Measurements from ENCODE around the gene MYO7A. TPM values are rescaled to one million over a fixed set of nuclear protein-coding genes. Genes with fewer than 3 reads are reported as not detected.

The MYO7A gene
- total RNA-seq, 1 donor from 2014 or later = 0.82 TPM

DNA sequence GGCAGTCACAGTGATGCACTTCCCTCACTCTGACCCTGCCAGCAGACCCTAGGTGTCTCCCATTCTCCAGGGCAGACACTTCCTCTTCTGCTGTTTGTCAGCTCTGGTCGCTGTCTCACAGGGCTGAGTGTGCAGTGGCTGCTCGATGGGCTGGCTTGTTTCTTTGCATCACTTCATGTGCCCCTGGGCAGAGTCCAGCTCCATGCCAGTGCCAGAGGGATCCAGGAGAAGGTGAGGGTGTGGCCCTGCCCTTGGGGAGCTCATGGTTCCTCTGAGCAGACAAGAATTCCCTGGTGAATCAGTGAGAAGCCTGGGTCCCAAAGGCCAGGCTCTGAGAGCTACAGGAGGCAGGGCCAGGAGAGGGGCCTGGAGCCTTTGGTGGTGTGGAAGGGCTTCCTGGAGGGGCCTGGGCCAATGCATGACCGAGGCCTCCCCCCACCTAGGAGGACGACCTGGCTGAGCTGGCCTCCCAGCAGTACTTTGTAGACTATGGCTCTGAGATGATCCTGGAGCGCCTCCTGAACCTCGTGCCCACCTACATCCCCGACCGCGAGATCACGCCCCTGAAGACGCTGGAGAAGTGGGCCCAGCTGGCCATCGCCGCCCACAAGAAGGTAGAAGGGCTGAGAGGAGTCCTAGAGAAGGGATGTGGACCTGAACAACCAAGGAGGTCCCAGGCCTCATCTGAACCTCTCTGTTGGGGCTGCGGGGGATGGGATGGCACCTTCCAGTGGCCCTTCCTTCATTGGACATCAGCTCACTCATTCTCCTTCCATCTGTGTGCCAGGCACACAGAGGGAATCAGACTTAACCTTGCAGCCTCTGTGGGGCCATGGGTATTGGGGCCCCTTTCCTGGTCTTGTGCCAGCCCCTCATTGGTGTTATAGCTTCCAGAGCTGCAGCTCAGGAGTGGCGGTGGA is 66.1 kb downstream of the MYO7A start:
- no peak for DNase-seq (ENCODE audit: low spot score in 2 of 2)
- no peak for FAIRE-seq

DNA sequence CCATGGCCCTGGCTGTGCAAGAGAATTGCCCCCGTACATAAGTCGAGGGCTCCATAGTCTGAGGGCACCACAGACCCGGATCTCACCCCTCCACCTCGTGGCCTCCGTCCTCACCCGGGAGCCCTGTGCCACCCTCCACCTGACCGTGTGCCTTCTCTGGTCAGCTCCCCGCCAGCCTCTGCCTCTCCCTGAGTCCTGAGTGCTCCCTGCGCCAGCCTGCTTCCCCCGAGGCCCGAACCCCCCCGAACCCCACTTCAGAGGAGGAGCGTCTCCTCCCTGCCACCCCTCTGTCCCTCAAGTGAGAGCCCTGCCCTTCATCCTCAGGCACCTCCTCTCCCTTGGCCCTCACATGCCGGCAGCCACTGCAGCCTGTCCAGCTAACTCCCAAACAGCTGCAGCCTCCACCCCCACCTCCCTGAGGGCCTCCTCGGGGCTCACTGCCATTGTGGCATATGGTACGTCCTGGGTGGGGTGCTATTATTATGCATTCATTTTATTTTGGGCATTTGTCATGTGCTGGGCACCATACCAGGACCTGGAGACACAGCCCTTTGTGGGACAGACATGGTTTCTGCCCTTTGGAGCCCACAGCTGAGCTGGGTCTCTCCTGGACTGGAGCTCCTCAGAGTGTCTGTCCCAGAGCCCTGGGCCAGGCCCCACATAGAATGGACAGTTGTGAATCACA is 67.2 kb downstream of the MYO7A start:
- no peak for FAIRE-seq
- no peak for DNase-seq (ENCODE audit: low spot score in 2 of 2)

DNA sequence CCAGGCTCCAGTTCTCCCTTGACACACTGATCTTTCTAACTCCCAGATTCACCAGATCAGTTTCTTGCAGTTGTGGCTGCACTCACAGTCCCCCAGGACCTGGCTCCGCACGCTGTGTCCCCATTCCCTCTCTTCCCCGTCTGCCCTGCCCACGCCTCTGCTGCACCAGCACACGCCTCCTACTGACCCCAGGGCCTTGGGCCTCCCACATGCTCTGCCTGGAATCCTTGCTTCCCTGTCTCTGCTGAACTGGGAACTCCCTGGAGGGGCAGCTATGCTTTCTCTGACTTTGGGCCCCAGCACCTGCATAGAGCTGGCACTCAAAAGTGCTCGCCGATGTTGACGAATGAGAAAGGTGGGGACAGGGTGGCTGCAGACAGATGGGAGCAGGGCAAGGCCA is 68.9 kb downstream of the MYO7A start:
- no peak for FAIRE-seq
- DNase-seq (ENCODE audit: low spot score in 2 of 2) = no peak

DNA sequence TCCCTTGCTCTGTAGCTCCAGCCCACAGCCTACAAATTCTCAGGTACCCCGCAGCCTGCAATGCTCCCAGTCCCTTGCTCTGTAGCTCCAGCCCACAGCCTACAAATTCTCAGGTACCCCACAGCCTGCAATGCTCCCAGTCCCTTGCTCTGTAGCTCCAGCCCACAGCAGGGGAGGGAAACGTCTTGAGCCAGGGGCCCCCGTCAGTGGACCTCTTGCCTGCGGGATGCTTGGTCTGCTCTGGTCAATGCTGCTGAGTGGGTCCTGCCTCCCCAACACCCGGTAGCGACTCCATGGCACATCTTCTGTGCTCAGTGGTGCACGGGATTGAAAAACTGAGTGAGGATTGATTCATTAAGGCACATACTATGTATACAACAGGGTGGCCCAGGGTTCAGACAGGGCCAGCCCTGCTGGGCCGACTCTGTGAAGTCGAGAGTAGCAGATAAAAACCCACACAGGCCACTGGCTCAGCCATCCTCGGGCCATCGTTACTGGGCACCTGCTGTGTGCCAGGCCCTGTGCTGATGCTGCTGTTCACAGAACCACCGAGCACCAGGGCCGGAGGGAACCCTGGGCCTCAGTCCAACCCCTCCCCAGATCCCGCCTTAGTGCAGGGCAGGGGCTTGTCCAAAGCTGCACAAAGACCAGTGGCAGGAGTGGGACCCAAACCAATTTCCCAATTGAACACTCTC is 69.7 kb downstream of the MYO7A start:
- no peak for FAIRE-seq
- no peak for DNase-seq (ENCODE audit: low spot score in 2 of 2)

DNA sequence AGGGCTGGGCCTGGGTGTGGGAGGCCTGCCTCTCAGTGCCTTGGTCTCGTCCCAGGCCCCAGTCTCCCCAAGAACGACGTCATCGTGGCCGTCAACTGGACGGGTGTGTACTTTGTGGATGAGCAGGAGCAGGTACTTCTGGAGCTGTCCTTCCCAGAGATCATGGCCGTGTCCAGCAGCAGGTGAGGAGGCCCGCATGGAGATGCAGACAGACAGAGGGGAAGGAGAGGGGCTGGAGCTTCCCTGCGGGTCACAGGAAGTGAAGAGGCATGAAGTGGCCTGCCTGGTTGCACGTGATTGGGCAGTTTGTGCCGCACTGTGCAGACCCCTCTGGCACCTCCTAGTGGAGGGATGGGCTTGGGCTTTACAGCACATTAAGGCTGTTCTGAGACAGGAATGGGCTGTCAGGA is 70.4 kb downstream of the MYO7A start:
- DNase-seq (ENCODE audit: low spot score in 2 of 2) (no peak), FAIRE-seq (no peak)

DNA sequence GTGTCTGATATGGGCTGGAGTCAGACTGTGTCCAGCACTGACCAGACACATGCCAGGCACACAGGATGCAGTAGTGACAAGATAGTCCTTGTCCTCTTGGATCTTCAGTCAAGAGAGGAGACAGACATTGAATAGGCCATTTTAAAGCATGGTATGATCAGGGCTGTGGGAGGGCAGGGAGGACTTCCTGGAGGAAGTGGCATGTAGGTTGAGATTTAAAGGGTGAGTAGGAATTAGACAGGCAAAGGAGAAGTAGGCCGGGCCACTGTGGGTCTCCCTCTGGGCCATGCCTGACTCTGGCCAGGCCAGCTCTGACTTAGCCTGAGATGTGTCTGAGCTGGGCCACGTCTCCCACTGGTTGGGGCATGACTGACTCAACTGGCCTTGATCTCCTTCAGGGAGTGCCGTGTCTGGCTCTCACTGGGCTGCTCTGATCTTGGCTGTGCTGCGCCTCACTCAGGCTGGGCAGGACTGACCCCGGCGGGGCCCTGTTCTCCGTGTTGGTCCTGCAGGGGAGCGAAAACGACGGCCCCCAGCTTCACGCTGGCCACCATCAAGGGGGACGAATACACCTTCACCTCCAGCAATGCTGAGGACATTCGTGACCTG is 71.2 kb downstream of the MYO7A start:
- DNase-seq (ENCODE audit: low spot score in 2 of 2) (no peak), FAIRE-seq (no peak)

DNA sequence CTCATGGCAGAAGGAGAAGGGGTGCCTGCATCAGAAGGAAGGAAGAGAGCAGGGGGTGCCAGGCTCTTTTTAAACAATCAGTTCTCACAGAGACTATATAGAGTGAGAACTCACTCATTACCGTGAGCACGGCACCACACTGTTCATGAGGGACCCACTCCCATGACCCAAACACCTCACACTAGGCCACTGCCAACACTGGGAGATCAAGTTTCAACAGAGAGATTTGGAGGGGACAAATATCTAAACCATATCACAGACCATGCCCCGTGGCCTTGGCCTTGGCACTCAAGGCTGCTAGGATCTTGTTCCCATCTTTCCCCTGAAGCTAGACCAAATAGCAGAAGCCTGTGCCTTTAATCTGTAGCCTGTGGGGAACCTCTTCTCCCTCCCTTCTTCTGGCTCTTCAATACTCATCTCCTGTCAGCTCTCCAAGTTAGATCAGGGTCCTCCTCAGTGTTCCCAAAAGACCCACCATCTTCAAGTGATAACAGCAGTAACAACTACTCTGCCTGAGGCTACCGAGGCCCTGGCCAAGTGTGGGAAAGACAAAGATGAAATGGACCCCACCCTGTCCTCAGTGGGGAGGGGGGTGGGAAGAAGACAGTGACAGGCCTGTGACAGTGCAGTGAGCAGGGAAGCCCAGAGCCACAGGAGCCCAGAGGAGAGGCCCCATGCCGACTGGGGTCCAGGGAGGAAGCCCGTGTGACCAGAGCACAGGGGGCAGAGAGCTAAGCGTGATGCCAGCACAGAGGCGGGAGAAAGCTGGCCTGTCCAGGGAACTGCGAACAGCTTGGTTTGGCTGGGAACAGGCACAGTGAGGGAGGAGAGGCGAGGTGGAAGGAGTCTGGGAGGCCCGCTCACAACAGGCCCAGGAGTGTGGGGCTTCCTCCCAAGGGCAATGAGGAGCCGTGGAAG is 72.6 kb downstream of the MYO7A start:
- FAIRE-seq = no peak
- no peak for DNase-seq (ENCODE audit: low spot score in 2 of 2)

DNA sequence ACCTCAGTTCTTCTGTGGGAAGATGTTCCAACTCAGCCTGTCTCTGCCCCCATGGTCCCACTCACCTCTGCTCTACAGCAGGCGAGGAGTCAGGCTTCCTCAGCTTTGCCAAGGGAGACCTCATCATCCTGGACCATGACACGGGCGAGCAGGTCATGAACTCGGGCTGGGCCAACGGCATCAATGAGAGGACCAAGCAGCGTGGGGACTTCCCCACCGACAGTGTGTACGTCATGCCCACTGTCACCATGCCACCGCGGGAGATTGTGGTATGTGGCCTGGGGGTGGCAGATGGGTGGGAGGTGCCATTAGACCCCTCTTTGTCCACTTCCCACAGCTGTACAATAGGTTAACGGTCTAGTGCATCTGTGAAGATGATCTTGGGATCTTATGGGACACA is 73.3 kb downstream of the MYO7A start:
- no peak for FAIRE-seq

DNA sequence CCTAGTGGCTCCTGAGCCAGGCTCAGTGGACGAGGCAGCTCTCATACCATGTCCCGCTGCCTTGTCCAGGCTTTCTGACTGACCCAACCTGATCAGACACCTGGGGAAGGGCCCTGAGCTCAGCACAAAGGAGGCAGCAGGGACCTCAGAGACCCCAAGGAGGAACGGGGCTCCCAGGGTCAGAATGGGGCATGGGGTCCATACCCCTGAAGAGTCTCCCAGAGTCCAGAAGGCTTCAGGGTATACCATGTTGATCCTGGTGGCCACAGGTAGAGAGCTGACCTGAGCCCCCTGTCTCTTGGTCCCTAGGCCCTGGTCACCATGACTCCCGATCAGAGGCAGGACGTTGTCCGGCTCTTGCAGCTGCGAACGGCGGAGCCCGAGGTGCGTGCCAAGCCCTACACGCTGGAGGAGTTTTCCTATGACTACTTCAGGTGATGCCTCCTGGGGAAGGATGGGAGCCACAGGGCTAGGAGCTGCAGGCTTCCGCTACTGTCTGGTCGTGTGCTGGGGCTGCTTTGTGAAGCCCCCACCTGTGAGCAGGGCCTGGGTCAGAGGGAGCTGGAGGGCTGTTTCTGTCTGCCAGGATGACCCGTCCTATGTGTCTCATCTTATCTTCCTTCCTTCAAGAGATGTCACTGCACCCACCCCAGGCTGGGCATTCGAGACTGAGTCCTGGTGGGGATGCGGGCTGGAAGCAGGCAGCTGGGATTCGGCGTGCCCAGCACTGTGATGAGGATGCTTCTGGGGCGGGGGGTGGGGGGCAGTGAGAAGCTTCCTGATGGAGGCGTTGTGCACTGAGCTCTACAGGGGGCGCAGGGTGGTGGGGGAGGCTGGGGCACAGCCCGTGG is 74.2 kb downstream of the MYO7A start:
- no peak for FAIRE-seq

More for the DNA sequence above, 73.3 kb downstream of the MYO7A start:
- DNase-seq (ENCODE audit: low spot score in 2 of 2) = no peak

DNA sequence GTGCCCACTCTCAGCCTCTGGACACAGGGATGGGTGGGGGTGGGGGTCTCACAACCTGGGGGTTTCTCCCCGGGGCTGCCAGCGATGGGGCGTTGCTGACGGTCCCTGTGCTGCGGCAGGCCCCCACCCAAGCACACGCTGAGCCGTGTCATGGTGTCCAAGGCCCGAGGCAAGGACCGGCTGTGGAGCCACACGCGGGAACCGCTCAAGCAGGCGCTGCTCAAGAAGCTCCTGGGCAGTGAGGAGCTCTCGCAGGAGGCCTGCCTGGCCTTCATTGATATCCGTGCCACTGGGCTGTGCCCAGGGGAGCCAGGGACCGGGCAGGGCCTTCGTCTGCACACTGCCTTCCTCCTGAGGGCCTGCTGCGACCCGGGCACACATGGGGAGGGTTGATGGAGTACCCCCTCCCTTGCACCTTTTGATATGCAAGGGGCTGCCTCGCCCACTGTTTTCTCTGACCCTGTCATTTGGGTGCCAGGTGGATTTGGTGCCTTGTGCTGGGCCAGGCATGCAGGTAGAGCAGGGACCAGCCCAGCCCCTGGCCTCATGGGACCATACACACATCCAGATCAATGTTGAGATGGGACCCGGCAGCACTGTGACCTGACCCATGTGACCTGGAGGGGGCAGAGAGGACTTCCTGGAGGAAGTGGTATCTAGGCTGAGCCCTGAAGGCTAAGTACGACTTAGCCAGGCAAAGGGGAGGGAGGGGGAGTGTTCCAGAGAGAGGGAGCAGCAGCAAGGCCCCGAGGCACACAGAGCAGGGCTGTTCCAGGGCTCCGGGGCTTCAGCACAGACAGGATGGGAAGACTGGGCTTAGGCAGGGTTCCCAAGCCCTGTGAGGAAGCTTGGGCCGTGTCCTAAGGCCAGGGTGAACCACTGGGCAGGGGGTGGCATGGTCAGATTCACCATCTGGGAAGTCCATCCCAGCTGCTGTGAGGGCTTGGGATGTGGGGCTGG is 75.2 kb downstream of the MYO7A start:
- DNase-seq (ENCODE audit: low spot score in 2 of 2) (no peak), FAIRE-seq (no peak)

More for the DNA sequence above, 74.2 kb downstream of the MYO7A start:
- DNase-seq (ENCODE audit: low spot score in 2 of 2) = no peak

DNA sequence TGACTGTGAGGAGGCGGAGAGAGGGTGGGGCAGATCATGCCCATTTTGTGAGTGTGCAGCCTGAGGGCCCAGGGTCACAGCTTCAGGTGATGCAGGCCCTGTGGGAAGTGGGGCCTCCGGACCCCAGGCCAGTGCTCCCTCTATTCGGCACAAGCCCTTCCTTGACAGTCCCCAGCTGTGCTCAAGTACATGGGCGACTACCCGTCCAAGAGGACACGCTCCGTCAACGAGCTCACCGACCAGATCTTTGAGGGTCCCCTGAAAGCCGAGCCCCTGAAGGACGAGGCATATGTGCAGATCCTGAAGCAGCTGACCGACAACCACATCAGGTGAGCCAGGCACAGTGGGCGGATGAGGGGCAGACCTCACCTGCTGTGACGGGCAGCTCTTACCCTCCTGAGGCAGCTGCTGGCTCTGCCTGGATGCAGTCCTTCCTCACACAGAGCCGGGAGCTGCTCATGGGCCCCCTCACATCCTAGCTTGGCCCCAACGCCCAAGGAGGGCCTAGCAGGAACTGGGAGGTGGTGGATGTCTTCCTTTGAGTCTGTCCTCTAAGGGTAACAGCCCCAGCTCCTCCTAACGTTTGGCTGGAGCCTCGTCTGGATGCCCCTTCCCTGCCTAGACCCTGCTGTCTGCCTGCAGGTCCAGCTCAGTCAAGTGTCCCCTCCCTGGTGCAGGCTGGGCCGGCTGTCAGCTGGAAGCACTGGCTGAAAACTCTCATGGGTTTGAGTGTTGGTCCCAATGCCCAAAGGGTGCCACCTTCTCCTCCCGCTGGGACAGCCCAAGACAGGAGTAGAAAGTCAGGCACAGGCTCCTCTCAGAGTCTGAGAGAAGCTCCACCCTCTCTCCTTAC is 76.1 kb downstream of the MYO7A start:
- FAIRE-seq (no peak), DNase-seq (ENCODE audit: low spot score in 2 of 2) (no peak)

DNA sequence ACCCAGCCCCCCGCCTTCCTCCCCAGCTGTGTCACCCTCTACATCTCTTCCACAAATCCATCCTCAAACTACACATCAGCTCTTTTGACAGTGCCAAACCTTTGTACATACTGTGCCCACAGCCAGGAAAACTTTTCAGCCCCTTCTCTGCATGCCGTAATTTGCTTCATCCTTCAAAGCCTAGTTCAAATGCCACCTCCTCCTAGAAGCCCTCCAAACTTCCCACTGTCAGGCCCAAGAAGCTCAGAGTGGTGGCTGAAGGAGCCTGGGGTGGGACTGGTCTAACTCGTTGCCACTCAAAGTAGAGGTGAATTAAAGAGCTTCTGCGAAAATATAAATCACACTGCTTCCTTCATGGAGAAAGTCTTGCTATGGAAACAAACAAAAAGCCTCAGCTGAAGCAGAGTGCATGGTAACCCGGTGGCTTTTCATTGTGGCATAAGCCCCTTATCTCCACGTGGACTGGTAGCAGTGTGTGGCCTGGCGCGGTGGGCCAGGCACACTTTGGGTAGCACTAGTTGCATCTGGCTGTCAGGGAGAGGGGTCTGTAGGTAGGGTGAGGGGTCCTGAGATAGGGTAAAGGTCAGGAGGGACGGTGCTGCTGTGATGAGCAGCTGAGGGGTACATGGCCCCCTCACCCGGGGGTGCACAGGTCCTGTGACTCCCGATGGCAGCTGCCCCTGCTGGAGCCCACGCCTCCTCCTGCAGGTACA is 76.9 kb downstream of the MYO7A start:
- no peak for DNase-seq (ENCODE audit: low spot score in 2 of 2)

DNA sequence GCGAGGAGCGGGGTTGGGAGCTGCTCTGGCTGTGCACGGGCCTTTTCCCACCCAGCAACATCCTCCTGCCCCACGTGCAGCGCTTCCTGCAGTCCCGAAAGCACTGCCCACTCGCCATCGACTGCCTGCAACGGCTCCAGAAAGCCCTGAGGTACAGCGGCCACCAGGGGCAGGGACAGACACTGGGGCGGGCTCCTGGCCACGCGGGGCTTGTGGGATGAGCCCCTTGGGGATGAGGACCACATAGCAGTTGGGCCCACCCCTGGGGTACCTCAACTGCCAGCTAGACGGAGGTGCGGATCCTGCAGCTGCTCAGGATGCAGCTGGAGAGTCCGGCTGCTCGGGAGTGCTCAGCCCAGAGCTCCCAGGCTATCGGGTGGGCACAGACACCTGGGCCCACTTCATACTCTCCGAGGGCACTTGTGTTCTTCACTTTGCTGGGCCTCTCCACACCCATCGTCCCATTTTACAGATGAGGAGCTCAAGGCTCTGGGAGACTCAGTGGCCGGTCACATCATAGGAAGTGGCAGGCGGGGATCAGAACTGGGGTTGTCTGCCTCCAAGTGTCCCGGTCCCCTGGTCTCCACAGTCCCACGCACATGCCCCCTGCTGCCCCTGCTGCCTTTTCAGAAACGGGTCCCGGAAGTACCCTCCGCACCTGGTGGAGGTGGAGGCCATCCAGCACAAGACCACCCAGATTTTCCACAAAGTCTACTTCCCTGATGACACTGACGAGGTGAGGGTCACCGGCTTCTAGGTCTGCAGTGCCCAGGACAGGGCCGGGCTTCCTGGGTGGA is 77.6 kb downstream of the MYO7A start:
- DNase-seq (ENCODE audit: low spot score in 2 of 2) (no peak), FAIRE-seq (no peak)

More for the DNA sequence above, 76.9 kb downstream of the MYO7A start:
- FAIRE-seq = no peak

DNA sequence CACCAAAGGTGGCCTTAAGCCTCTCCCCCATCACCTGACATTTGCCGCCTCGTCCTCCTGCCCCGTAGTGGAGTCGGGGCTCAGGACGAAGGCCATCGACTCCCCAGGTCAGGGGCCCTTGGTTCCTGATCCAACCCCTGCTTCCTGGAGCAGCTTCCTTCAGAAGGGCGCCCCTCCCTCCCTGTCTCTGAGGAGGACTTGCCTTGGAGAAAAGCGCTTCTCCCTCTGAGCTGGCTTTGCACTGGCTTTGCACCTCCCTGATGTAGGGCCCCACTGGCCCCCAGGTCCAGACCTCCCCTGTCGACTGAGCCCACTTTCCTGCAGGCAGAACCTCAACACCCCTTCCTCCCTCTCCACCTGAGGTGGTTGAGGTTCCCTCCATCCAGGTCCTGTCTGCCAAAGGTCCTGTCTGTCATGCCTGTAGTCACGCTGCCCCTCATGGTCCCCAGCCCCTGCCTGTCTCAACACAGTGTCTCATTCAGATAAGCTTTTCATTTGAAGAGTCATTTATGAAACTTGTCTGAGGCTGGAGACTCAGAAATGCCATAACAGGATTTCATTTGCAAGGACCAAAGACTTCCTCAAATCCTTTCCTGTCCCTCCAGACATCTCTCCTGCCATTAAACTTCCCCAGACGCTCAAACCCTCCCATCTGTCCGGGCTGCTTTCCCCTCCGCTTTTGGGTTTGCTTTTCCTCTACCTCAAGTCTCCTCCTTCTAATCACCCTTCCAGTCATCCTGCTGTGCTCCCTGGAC is 78.4 kb downstream of the MYO7A start:
- no peak for FAIRE-seq
- no peak for DNase-seq (ENCODE audit: low spot score in 2 of 2)

All from frontal cortex (tissue), 4 donors.